OCI-LY1 (cell line): ENCODE results near the gene TRIM56.
"Not testable (repeated sequence)": the region's sequence is repeated elsewhere in the genome, so short reads cannot be mapped to it uniquely, and the experiment has no call there.

ENCODE experiments used
- CTCF ChIP-seq: fragments of 200-600 bp; sonication (generic), shearing (Covaris generic); IDR thresholded peaks from 2 replicates; pipeline ENCODE4 v1.5.1; 2017; ENCODE audit warnings: mild to moderate bottlenecking, antibody characterized with exemption, low read length, moderate library complexity, mixed read lengths
- EZH2 ChIP-seq: fragments of 200-600 bp; sonication (generic), shearing (Covaris generic); IDR thresholded peaks from 2 replicates; pipeline ENCODE4 v1.8.0; 2017; ENCODE audit warnings: borderline replicate concordance, mixed run types, mild to moderate bottlenecking, antibody characterized with exemption, low read length, moderate library complexity, mixed read lengths

- not testable (repeated sequence) for TF ChIP-seq CTCF, EZH2
Measured at GRCh38 chr7:101105248-101105647, 20.0 kb downstream of the TRIM56 start.
